CD4-positive, alpha-beta T cell (primary cell): ENCODE data around the gene ALPK3. TPM values are rescaled to one million over a fixed set of nuclear protein-coding genes. Genes with fewer than 3 reads are reported as not detected.

Experiments
- ATAC-seq: fragments of 200-7000 bp; cut with Tn5 transposase; one replicate; pipeline ENCODE4 v1.10.0; 2022; ENCODE audit warnings: mild to moderate bottlenecking; ENCODE audit not compliant: poor library complexity
- CTCF ChIA-PET: fragments of 350-600 bp; sonication (Branson Sonifier 250); formaldehyde crosslinking; loops from one replicate; lab custom pipeline; 2021; ENCODE audit warnings: antibody characterized with exemption, inconsistent platforms; lab: Charles Lee
- POLR2A ChIA-PET: fragments of 350-600 bp; sonication (Branson Sonifier 250); formaldehyde crosslinking; loops from one replicate; lab custom pipeline; 2021; ENCODE audit warnings: antibody characterized with exemption, inconsistent platforms; lab: Charles Lee
- DNase-seq, 14 experiments: peaks; one replicate each; pipeline ENCODE4 v3.0.0-alpha.2; 2013 to 2020; ENCODE audit warnings: mixed read lengths in 2 of 14
- H3K27ac ChIP-seq, 2 donors: one replicate each; pipeline versions ENCODE4 v1.5.1 to v1.7.0; 2013; ENCODE audit warnings: low read length in 2 of 2, low read depth in 1 of 2, mild to moderate bottlenecking in 1 of 2
- H3K27me3 ChIP-seq, 2 experiments: 1 replicate in 1 of 2; 2 replicates in 1 of 2; pipeline versions ENCODE4 v1.6.1 to v1.7.0; 2013; ENCODE audit warnings: low read length in 2 of 2, control low read depth in 1 of 2, mild to moderate bottlenecking in 1 of 2, moderate library complexity in 1 of 2; ENCODE audit not compliant: insufficient read depth in 2 of 2, control insufficient read depth in 1 of 2
- H3K36me3 ChIP-seq: one replicate; pipeline ENCODE4 v1.6.1; 2013; ENCODE audit warnings: low read length, control low read depth; ENCODE audit not compliant: insufficient read depth
- H3K4me1 ChIP-seq: one replicate; pipeline ENCODE4 v1.6.1; 2013; ENCODE audit warnings: low read length, control low read depth; ENCODE audit not compliant: insufficient read depth
- H3K4me3 ChIP-seq: one replicate; pipeline ENCODE4 v1.5.1; 2013; ENCODE audit warnings: mild to moderate bottlenecking, low read length, moderate library complexity
- H3K9me3 ChIP-seq, 2 experiments: 1 replicate in 1 of 2; 2 replicates in 1 of 2; pipeline versions ENCODE4 v1.6.1 to v1.7.0; 2013; ENCODE audit warnings: low read length in 2 of 2, mild to moderate bottlenecking in 2 of 2, control low read depth in 1 of 2, moderate library complexity in 1 of 2; ENCODE audit not compliant: control insufficient read depth in 1 of 2, insufficient read depth in 1 of 2
- H3K27ac Mint-ChIP-seq: one replicate; pipeline ENCODE4 v1.8.0; 2020; ENCODE audit warnings: mixed read lengths
- H3K27me3 Mint-ChIP-seq: one replicate; pipeline ENCODE4 v1.8.0; 2021; ENCODE audit warnings: mixed read lengths
- H3K36me3 Mint-ChIP-seq: one replicate; pipeline ENCODE4 v1.8.0; 2021; ENCODE audit warnings: low read depth, mixed read lengths
- H3K4me1 Mint-ChIP-seq: one replicate; pipeline ENCODE4 v1.8.0; 2021; ENCODE audit warnings: low read depth, mixed read lengths
- H3K4me3 Mint-ChIP-seq: one replicate; pipeline ENCODE4 v1.8.0; 2020; ENCODE audit warnings: mild to moderate bottlenecking, mixed read lengths
- H3K9me3 Mint-ChIP-seq: one replicate; pipeline ENCODE4 v1.8.0; 2020; ENCODE audit warnings: mixed read lengths
- CTCF ChIP-seq: fragments of 200-600 bp; IDR thresholded peaks from one replicate; pipeline ENCODE4 v1.8.0; 2022; ENCODE audit warnings: antibody characterized with exemption, mild to moderate bottlenecking
- intact Hi-C, 2 experiments: fragments of 100-400 bp; cut with DNase I in 1 of 2; cut with micrococcal nuclease in 1 of 2; formaldehyde crosslinking; loops; one replicate each; pipeline versions ENCODE4 v1.15.1 to v1.9.0; 2023 to 2025; cut with DNase I, micrococcal nuclease
- total RNA-seq, 174 experiments: library from RNA in 2 of 174; stranded (reverse) in 2 of 174; gene quantifications; one replicate each; pipeline ENCODE4 v1.2.3 and lab custom pipeline; 2021 to 2026

Gene ALPK3
- total RNA-seq, 2 experiments from 2014 or later = 0.14 TPM

- Mint-ChIP-seq H3K36me3 (no peaks in the 10 kb centered on the region), H3K9me3 (no peaks in the 10 kb centered on the region), H3K4me3 (no peak overlapping the region), H3K4me1 (no peaks in the 10 kb centered on the region), H3K27me3 (no peaks in the 10 kb centered on the region), H3K27ac (no peak overlapping the region)
- H3K4me1 ChIP-seq = no peaks in the 10 kb centered on the region
- CTCF ChIA-PET = no interaction called here
- H3K4me3 ChIP-seq = no peak overlapping the region
- ATAC-seq = no peak
- H3K27ac ChIP-seq = no peak overlapping the region
- POLR2A ChIA-PET = no interaction called here
- TF ChIP-seq CTCF = no peak
- no peaks in the 10 kb centered on the region for H3K9me3 ChIP-seq
- no peaks in the 10 kb centered on the region for H3K27me3 ChIP-seq
- no peaks in the 10 kb centered on the region for H3K36me3 ChIP-seq
- intact Hi-C loops = no loop called here
- DNase-seq = no peak
These were observed 48.0 kb downstream of the ALPK3 start for GRCh38 chr15:84865074-84865569.

GRCh38 chr15:84868037-84868880, 51.1 kb downstream of the ALPK3 start:
- Mint-ChIP-seq H3K27ac (no peak overlapping the region), H3K36me3 (no peaks in the 10 kb centered on the region), H3K4me1 (no peaks in the 10 kb centered on the region), H3K27me3 (no peaks in the 10 kb centered on the region), H3K9me3 (no peaks in the 10 kb centered on the region), H3K4me3 (no peak overlapping the region)
- CTCF ChIA-PET = no interaction called here
- no peaks in the 10 kb centered on the region for H3K4me1 ChIP-seq
- DNase-seq = no peak
- no peaks in the 10 kb centered on the region for H3K9me3 ChIP-seq
- no peaks in the 10 kb centered on the region for H3K27me3 ChIP-seq
- no peak for ATAC-seq
- intact Hi-C loops = no loop called here
- H3K27ac ChIP-seq = no peak overlapping the region
- POLR2A ChIA-PET = no interaction called here
- H3K4me3 ChIP-seq = no peak overlapping the region
- no peak for TF ChIP-seq CTCF
- H3K36me3 ChIP-seq = no peaks in the 10 kb centered on the region

GRCh38 chr15:84869510-84869909, 52.4 kb downstream of the ALPK3 start:
- intact Hi-C loops = no loop called here
- Mint-ChIP-seq H3K27ac (no peak overlapping the region), H3K27me3 (no peaks in the 10 kb centered on the region), H3K9me3 (no peaks in the 10 kb centered on the region), H3K36me3 (no peaks in the 10 kb centered on the region), H3K4me1 (no peaks in the 10 kb centered on the region), H3K4me3 (no peak overlapping the region)
- H3K9me3 ChIP-seq = no peaks in the 10 kb centered on the region
- no peaks in the 10 kb centered on the region for H3K4me1 ChIP-seq
- CTCF ChIA-PET = no interaction called here
- no peaks in the 10 kb centered on the region for H3K27me3 ChIP-seq
- no peak overlapping the region for H3K4me3 ChIP-seq
- no peak for ATAC-seq
- POLR2A ChIA-PET = no interaction called here
- no peak for TF ChIP-seq CTCF
- no peaks in the 10 kb centered on the region for H3K36me3 ChIP-seq
- no peak overlapping the region for H3K27ac ChIP-seq
- no peak for DNase-seq
